H1 (cell line): ENCODE measurements around the gene MTFR1L. TPM values are rescaled to one million over a fixed set of nuclear protein-coding genes. Genes with fewer than 3 reads are reported as not detected.

Experiments used
- CTCF ChIA-PET: fragments of 300-600 bp; sonication (Branson Sonifier 250); formaldehyde crosslinking; loops from one replicate; lab custom pipeline; 2021; ENCODE audit not compliant: partially characterized antibody; lab: Charles Lee
- POLR2A ChIA-PET: fragments of 300-600 bp; sonication (Branson Sonifier 250); formaldehyde crosslinking; loops from one replicate; lab custom pipeline; 2021; ENCODE audit warnings: inconsistent platforms; ENCODE audit not compliant: partially characterized antibody; lab: Charles Lee
- DNase-seq, 2 experiments: peaks; one replicate each; pipeline versions ENCODE4 v3.0.0 to v3.0.0-alpha.2; 2010 to 2022; ENCODE audit warnings: low spot score in 2 of 2, low read depth in 1 of 2, mixed read lengths in 1 of 2
- FAIRE-seq: peaks from 2 replicates; lab custom pipeline; 2011; peaks lifted over from hg19 to GRCh38; lab: Jason Lieb, UNC
- H2AFZ ChIP-seq: 2 replicates; pipeline ENCODE4 v1.8.1; 2012; ENCODE audit warnings: low read length, inconsistent platforms
- H2AK5ac ChIP-seq: 2 replicates; pipeline ENCODE4 v1.6.1; 2013; ENCODE audit warnings: low read depth, low read length
- H2BK120ac ChIP-seq: replicated peaks from 2 replicates; pipeline ENCODE3; 2013; ENCODE audit warnings: low read depth, low read length, inconsistent platforms
- H2BK12ac ChIP-seq: 2 replicates; pipeline ENCODE4 v1.6.1; 2013; ENCODE audit warnings: low read depth, low read length
- H2BK15ac ChIP-seq: 2 replicates; pipeline ENCODE4 v1.6.1; 2013; ENCODE audit warnings: low read length
- H2BK20ac ChIP-seq: 2 replicates; pipeline ENCODE4 v1.6.1; 2013; ENCODE audit warnings: low read length
- H2BK5ac ChIP-seq: 2 replicates; pipeline ENCODE4 v1.6.1; 2013; ENCODE audit warnings: low read depth, low read length
- H3K14ac ChIP-seq: 2 replicates; pipeline ENCODE4 v1.6.1; 2013; ENCODE audit warnings: inconsistent platforms; ENCODE audit not compliant: insufficient read length
- H3K18ac ChIP-seq: 2 replicates; pipeline ENCODE4 v1.6.1; 2013; ENCODE audit warnings: low read length; ENCODE audit errors: extremely low read depth
- H3K23ac ChIP-seq: 2 replicates; pipeline ENCODE4 v1.6.1; 2013; ENCODE audit warnings: inconsistent platforms; ENCODE audit not compliant: insufficient read length
- H3K23me2 ChIP-seq: 2 replicates; pipeline ENCODE4 v1.6.1; 2013; ENCODE audit warnings: low read depth, low read length
- H3K27ac ChIP-seq: 2 replicates; pipeline ENCODE4 v1.6.1; 2011; ENCODE audit warnings: low read depth, low read length, inconsistent platforms
- H3K27me3 ChIP-seq, 4 experiments: replicated peaks in 1 of 4; 1 replicate in 1 of 4; 2 replicates in 3 of 4; pipeline versions ENCODE4 v1.6.1 to v1.8.1; 2011 to 2013; ENCODE audit warnings: low read length in 3 of 4, mild to moderate bottlenecking in 3 of 4, inconsistent platforms in 2 of 4, mixed read lengths in 2 of 4, moderate library complexity in 1 of 4; ENCODE audit not compliant: control insufficient read depth in 3 of 4, insufficient read depth in 3 of 4; ENCODE audit errors: extremely low read depth in 1 of 4
- H3K36me3 ChIP-seq, 4 experiments: 2 replicates each; pipeline versions ENCODE4 v1.6.1 to v1.8.1; 2011 to 2013; ENCODE audit warnings: mild to moderate bottlenecking in 4 of 4, low read length in 3 of 4, moderate library complexity in 2 of 4, control low read depth in 1 of 4, inconsistent platforms in 1 of 4; ENCODE audit not compliant: insufficient read depth in 4 of 4, control insufficient read depth in 2 of 4
- H3K4ac ChIP-seq: replicated peaks from 2 replicates; pipeline ENCODE3; 2013; ENCODE audit warnings: low read length, low read depth, mixed read lengths, inconsistent platforms; ENCODE audit not compliant: insufficient read length
- H3K4me1 ChIP-seq, 4 experiments: replicated peaks in 1 of 4; 1 replicate in 1 of 4; 2 replicates in 3 of 4; pipeline versions ENCODE4 v1.6.1 to v1.8.1; 2011 to 2013; ENCODE audit warnings: low read length in 3 of 4, inconsistent platforms in 2 of 4, mixed read lengths in 1 of 4; ENCODE audit not compliant: insufficient read depth in 4 of 4, control insufficient read depth in 3 of 4
- H3K4me2 ChIP-seq, 2 experiments: 2 replicates each; pipeline versions ENCODE4 v1.6.1 to v1.8.1; 2011 to 2013; ENCODE audit warnings: low read depth in 2 of 2, low read length in 2 of 2, control low read depth in 1 of 2, inconsistent platforms in 1 of 2, mild to moderate bottlenecking in 1 of 2; ENCODE audit not compliant: insufficient read depth in 1 of 2
- H3K4me3 ChIP-seq, 4 experiments: fragments of 200-600, 300-600 bp in 1 of 4; sonication (generic), shearing (Covaris generic), sonication (Bioruptor Twin) in 1 of 4; 2 replicates each; pipeline versions ENCODE4 v1.5.1 to v1.8.1; 2011 to 2016; ENCODE audit warnings: low read length in 4 of 4, low read depth in 3 of 4, control low read depth in 2 of 4, inconsistent platforms in 2 of 4, mild to moderate bottlenecking in 2 of 4, mixed read lengths in 1 of 4, moderate library complexity in 1 of 4; ENCODE audit not compliant: insufficient read depth in 2 of 4; ENCODE audit errors: extremely low read depth in 1 of 4
- H3K56ac ChIP-seq: replicated peaks from 2 replicates; pipeline ENCODE3; 2013; ENCODE audit warnings: low read depth, mild to moderate bottlenecking, mixed read lengths, low read length, inconsistent platforms; ENCODE audit not compliant: insufficient read length
- H3K79me1 ChIP-seq: 2 replicates; pipeline ENCODE4 v1.6.1; 2013; ENCODE audit warnings: low read depth, low read length, control low read depth
- H3K79me2 ChIP-seq, 2 experiments: 2 replicates each; pipeline versions ENCODE4 v1.6.1 to v1.8.1; 2012 to 2013; ENCODE audit warnings: low read length in 2 of 2, mild to moderate bottlenecking in 2 of 2, inconsistent platforms in 1 of 2; ENCODE audit not compliant: insufficient read depth in 2 of 2, control insufficient read depth in 1 of 2
- H3K9ac ChIP-seq, 4 experiments: replicated peaks in 1 of 4; 1 replicate in 1 of 4; 2 replicates in 3 of 4; pipeline versions ENCODE4 v1.6.1 to v1.8.1; 2011 to 2013; ENCODE audit warnings: low read depth in 3 of 4, low read length in 3 of 4, control low read depth in 2 of 4, mild to moderate bottlenecking in 2 of 4, moderate library complexity in 2 of 4, inconsistent platforms in 1 of 4; ENCODE audit errors: extremely low read depth in 1 of 4
- H3K9me3 ChIP-seq, 2 experiments: 2 replicates each; pipeline versions ENCODE4 v1.6.1 to v1.8.1; 2012 to 2013; ENCODE audit warnings: mild to moderate bottlenecking in 2 of 2, moderate library complexity in 2 of 2, control low read depth in 1 of 2, inconsistent platforms in 1 of 2, low read depth in 1 of 2, low read length in 1 of 2, mixed read lengths in 1 of 2; ENCODE audit not compliant: insufficient read depth in 2 of 2
- H4K20me1 ChIP-seq, 2 experiments: replicated peaks in 1 of 2; 2 replicates each; pipeline versions ENCODE3 to v1.8.1; 2011 to 2013; ENCODE audit warnings: inconsistent platforms in 2 of 2, low read length in 2 of 2, mild to moderate bottlenecking in 1 of 2; ENCODE audit not compliant: insufficient read depth in 2 of 2, control insufficient read depth in 1 of 2
- H4K5ac ChIP-seq: 2 replicates; pipeline ENCODE4 v1.6.1; 2013; ENCODE audit warnings: low read length, low read depth, mixed read lengths, inconsistent platforms; ENCODE audit not compliant: insufficient read length
- H4K8ac ChIP-seq: 2 replicates; pipeline ENCODE4 v1.8.0; 2013; ENCODE audit warnings: mild to moderate bottlenecking, moderate library complexity, low read length, inconsistent platforms; ENCODE audit not compliant: insufficient read depth; ENCODE audit errors: extremely low read depth
- H4K91ac ChIP-seq: replicated peaks from 2 replicates; pipeline ENCODE3; 2013; ENCODE audit warnings: low read length, mixed read lengths, inconsistent platforms; ENCODE audit not compliant: insufficient read length
- TAF7 ChIP-seq: optimal IDR thresholded peaks from 2 replicates; pipeline ENCODE3; 2011; ENCODE audit warnings: low read depth, mild to moderate bottlenecking, inconsistent platforms, low read length, moderate library complexity, borderline replicate concordance
- TBP ChIP-seq: IDR thresholded peaks from 2 replicates; pipeline ENCODE4 v1.6.1; 2011; ENCODE audit warnings: low read depth, low read length, improper control_type of control experiment
- WGBS, 2 experiments: shearing (Covaris generic) in 1 of 2; methylation state at CpG; one replicate each; pipeline versions ENCODE4 v1.1.6 to v1.1.7; 2013 to 2015; ENCODE audit warnings: low lambda C conversion rate in 2 of 2, mixed read lengths in 2 of 2, inconsistent platforms in 1 of 2, low coverage in 1 of 2, missing lambda C conversion rate in 1 of 2; ENCODE audit not compliant: insufficient replicate concordance in 2 of 2, insufficient coverage in 1 of 2, insufficient read length in 1 of 2; ENCODE audit errors: extremely low coverage in 1 of 2, missing lambda C conversion rate in 1 of 2; 5-methylcytosine and 5-hydroxymethylcytosine counted together
- polyA plus RNA-seq, 7 experiments: library from polyadenylated mRNA; depleted of rRNA in 3 of 7; stranded (reverse) in 5 of 7; unstranded in 2 of 7; fragments of >200 nt in 5 of 7; fragments of 200-250 nt in 2 of 7; gene quantifications; 1 replicate in 5 of 7; 2 replicates in 1 of 7; 4 replicates in 1 of 7; pipeline versions ENCODE4 v1.2.1 to v1.2.3, GENCODE V29; 2011 to 2013; ENCODE audit warnings: missing spikeins in 2 of 7, mixed read lengths in 2 of 7
- total RNA-seq: library from RNA; stranded (reverse); fragmentation: NEBNext Ultra II Directional; extraction: Animal tissue kit (Norgen Biotek cat#: 25700); gene quantifications from 2 replicates; pipeline ENCODE4 v1.2.1, GENCODE V29; 2021

The MTFR1L gene
- total and polyA plus RNA-seq, 2 of the 8 experiments (the other 6 are each of a cell fraction or from before 2014, with no cell fraction given) = 20.8 to 23.1 TPM

GRCh38 chr1:25881266-25881665, 61.5 kb downstream of the MTFR1L start:
- no peak overlapping the region for H4K91ac ChIP-seq
- peaks cover 0 to 3% (median 0%) of the 10 kb centered on the region in 4 experiments; a peak in 3 of 7 replicates for H3K27me3 ChIP-seq
- POLR2A ChIA-PET = interaction anchor here (1.0 to 1.8 kb wide), 5 partner anchors 8 to 23 kb away, joined by 3 to 8 read pairs (median 5); no protein-coding TSS in a partner anchor
- no peak overlapping the region for H3K56ac ChIP-seq
- H3K4ac ChIP-seq = no peak overlapping the region
- WGBS, 2 experiments = 91% methylated on average over 11 of the region's 11 CpGs; no CpG with 5 or more reads in 1 of the 2 experiments
- H2AK5ac ChIP-seq = no peak overlapping the region
- H3K23me2 ChIP-seq = no peaks in the 10 kb centered on the region
- no peak overlapping the region for H2BK15ac ChIP-seq
- no peak overlapping the region for H2BK12ac ChIP-seq
- no peak overlapping the region for H3K14ac ChIP-seq
- H3K79me1 ChIP-seq = no peaks in the 10 kb centered on the region
- CTCF ChIA-PET = interaction anchor here (0.7 to 2.8 kb wide), 5 partner anchors 9 to 68 kb away, joined by 3 to 20 read pairs (median 3); no protein-coding TSS in a partner anchor
- H3K36me3 ChIP-seq = no peaks in the 10 kb centered on the region
- H3K4me1 ChIP-seq = peaks cover 0 to under 1% (median under 1%) of the 10 kb centered on the region in 4 experiments; a peak in 3 of 7 replicates
- no peak overlapping the region for H4K8ac ChIP-seq
- no peak overlapping the region for H3K9ac ChIP-seq
- H3K4me3 ChIP-seq = no peak overlapping the region
- H2AFZ ChIP-seq = no peak overlapping the region
- H2BK20ac ChIP-seq = no peak overlapping the region
- H3K4me2 ChIP-seq = no peak overlapping the region
- DNase-seq (no peak), FAIRE-seq (no peak)
- no peak overlapping the region for H3K18ac ChIP-seq
- no peak overlapping the region for H2BK5ac ChIP-seq
- H3K79me2 ChIP-seq = no peaks in the 10 kb centered on the region
- no peak overlapping the region for H3K27ac ChIP-seq
- H2BK120ac ChIP-seq = no peak overlapping the region
- H3K9me3 ChIP-seq = no peaks in the 10 kb centered on the region
- H4K20me1 ChIP-seq = no peaks in the 10 kb centered on the region
- no peak overlapping the region for H3K23ac ChIP-seq
- H4K5ac ChIP-seq = no peak overlapping the region
- no peak for TF ChIP-seq TAF7
- TF ChIP-seq TBP = no peak
